ENCODE results near the gene CALHM3. TPM values are rescaled to one million over a fixed set of nuclear protein-coding genes. Genes with fewer than 3 reads are reported as not detected.

Gene CALHM3
- polyA plus RNA-seq, 3 donors, result 0.04 to 0.62 TPM; not detected in 1

DNA sequence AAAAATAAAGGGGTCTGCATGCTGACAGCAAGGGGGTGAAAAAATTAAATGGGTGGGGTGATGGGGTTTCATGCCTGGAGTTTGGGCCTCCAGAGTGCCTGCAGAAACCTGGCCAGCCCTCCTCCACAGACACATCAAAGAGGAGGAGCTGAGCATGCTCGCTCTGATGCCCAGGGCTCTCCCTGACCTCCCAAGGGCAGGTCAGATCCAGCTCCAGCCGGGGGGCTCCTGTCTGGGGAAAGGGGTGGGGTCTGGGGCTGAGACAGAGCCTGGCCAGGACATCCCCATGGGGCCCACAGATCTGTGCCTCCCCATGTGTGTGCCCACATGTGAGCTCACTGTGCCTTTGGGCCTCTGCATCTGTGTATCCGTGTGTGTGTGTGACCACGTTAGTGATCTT, 19.4 kb downstream of the CALHM3 start:
- WGBS (ENCODE audit: insufficient coverage), result 92% methylated on average over 3 of the region's 4 CpGs
- no peaks in the 10 kb centered on the region for H3K27me3 ChIP-seq (ENCODE audit: control insufficient read depth in 2 of 2, insufficient read depth in 2 of 2, low read length in 2 of 2)
- H3K36me3 ChIP-seq (replicated peaks in 1 of 2; ENCODE audit: control insufficient read depth in 1 of 2, insufficient read depth in 2 of 2, low read length in 2 of 2), result no peaks in the 10 kb centered on the region
- peaks cover 0 to 3% (median 0%) of the 10 kb centered on the region in 3 donors for H3K27me3 Mint-ChIP-seq (ENCODE audit: low read depth in 3 of 3)
- no peak overlapping the region for H3K4me2 ChIP-seq (replicated peaks; ENCODE audit: extremely low read depth, low read length, poor library complexity, severe bottlenecking)
- DNase-seq, result no peak
- no peak overlapping the region for H2AFZ ChIP-seq (ENCODE audit: insufficient read depth, low read depth, low read length, poor library complexity, severe bottlenecking)
- peaks cover 10 to 20% of the 10 kb centered on the region in 2 donors for H3K4me1 ChIP-seq (ENCODE audit: control insufficient read depth in 1 of 2, insufficient read depth in 2 of 2, low read length in 2 of 2)
- H4K20me1 ChIP-seq (ENCODE audit: insufficient read depth, low read length), result no peaks in the 10 kb centered on the region
- H3K4me1 Mint-ChIP-seq, result peaks cover 14% of the 10 kb centered on the region
- intact Hi-C loops (cut with micrococcal nuclease), result no loop called here
- peaks cover 0 to 2% of the 10 kb centered on the region in 2 donors for H3K36me3 Mint-ChIP-seq
- H3K4me3 ChIP-seq (replicated peaks in 1 of 3; ENCODE audit: low read depth in 2 of 3, low read length in 3 of 3), result no peak overlapping the region
- no peaks in the 10 kb centered on the region for H3K79me2 ChIP-seq (ENCODE audit: insufficient read depth, low read length)
- H3K27ac ChIP-seq (ENCODE audit: low read depth in 1 of 2, low read length in 2 of 2), result no peak overlapping the region
- H3K4me3 Mint-ChIP-seq, result no peak overlapping the region
- peaks cover 0 to 2% (median 0%) of the 10 kb centered on the region in 7 donors for H3K9me3 Mint-ChIP-seq
- TF ChIP-seq, protein P1, sequence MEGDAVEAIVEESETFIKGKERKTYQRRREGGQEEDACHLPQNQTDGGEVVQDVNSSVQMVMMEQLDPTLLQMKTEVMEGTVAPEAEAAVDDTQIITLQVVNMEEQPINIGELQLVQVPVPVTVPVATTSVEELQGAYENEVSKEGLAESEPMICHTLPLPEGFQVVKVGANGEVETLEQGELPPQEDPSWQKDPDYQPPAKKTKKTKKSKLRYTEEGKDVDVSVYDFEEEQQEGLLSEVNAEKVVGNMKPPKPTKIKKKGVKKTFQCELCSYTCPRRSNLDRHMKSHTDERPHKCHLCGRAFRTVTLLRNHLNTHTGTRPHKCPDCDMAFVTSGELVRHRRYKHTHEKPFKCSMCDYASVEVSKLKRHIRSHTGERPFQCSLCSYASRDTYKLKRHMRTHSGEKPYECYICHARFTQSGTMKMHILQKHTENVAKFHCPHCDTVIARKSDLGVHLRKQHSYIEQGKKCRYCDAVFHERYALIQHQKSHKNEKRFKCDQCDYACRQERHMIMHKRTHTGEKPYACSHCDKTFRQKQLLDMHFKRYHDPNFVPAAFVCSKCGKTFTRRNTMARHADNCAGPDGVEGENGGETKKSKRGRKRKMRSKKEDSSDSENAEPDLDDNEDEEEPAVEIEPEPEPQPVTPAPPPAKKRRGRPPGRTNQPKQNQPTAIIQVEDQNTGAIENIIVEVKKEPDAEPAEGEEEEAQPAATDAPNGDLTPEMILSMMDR (IDR thresholded peaks at IDR 0.05), result no peak
- no peak overlapping the region for H3K27ac Mint-ChIP-seq
- H3K9me3 ChIP-seq (replicated peaks in 1 of 2; ENCODE audit: control insufficient read depth in 1 of 2, insufficient read depth in 1 of 2, low read length in 2 of 2), result no peaks in the 10 kb centered on the region
- no peak overlapping the region for H3K9ac ChIP-seq (ENCODE audit: insufficient read depth, low read length, poor library complexity, severe bottlenecking)

DNA sequence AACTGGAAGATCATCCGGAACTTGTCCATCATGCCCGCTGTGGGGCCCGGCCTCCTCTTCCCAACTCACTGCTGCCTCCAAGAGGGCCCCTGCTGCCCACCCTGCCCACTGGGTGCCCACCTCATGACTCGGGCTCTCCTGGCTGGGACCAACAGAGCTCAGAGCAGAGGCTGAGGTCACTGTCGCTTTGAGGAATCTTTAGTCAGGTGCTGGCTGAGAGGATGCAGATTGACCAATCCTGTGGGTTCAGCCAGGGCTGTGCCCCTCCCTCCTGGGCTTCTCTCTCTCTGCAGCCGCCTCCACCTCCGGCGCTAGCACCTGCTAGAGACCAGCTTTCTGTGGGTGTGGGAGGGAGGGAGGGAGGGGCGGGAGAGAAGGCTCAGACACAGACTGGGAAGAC, 20.3 kb downstream of the CALHM3 start, which contains the start of gene CALHM1:
Gene CALHM1, minus strand, starts transcription at position 181 of the 400 bp plus-strand sequence. Its CDS starts 149 bp downstream, at position 32.
- no peaks in the 10 kb centered on the region for H3K27me3 ChIP-seq (ENCODE audit: control insufficient read depth in 2 of 2, insufficient read depth in 2 of 2, low read length in 2 of 2)
- TF ChIP-seq, protein P1 (IDR thresholded peaks at IDR 0.05), result no peak
- Mint-ChIP-seq H3K9me3 (no peaks in the 10 kb centered on the region), H3K27me3 (ENCODE audit: low read depth in 3 of 3) (peaks cover 0 to 5% (median 0%) of the 10 kb centered on the region in 3 donors), H3K36me3 (no peaks in the 10 kb centered on the region), H3K4me3 (no peak within 1 kb of the TSS), H3K27ac (peak within 1 kb of the TSS in 2 of 7 donors; percentile 18 to 75), H3K4me1 (peaks cover 15% of the 10 kb centered on the region)
- H3K4me2 ChIP-seq (replicated peaks; ENCODE audit: extremely low read depth, low read length, poor library complexity, severe bottlenecking), result peak within 1 kb of the TSS; percentile 1
- H3K4me3 ChIP-seq (replicated peaks in 1 of 3; ENCODE audit: low read depth in 2 of 3, low read length in 3 of 3), result no peak within 1 kb of the TSS
- DNase-seq, result peak in 1 of 3 donors; percentile 29
- H3K4me1 ChIP-seq (ENCODE audit: control insufficient read depth in 1 of 2, insufficient read depth in 2 of 2, low read length in 2 of 2), result peaks cover 15 to 24% of the 10 kb centered on the region in 2 donors
- no peaks in the 10 kb centered on the region for H3K79me2 ChIP-seq (ENCODE audit: insufficient read depth, low read length)
- 49% methylated on average over 7 of the region's 9 CpGs for WGBS (ENCODE audit: insufficient coverage)
- H3K9ac ChIP-seq (ENCODE audit: insufficient read depth, low read length, poor library complexity, severe bottlenecking), result no peak within 1 kb of the TSS
- no peaks in the 10 kb centered on the region for H4K20me1 ChIP-seq (ENCODE audit: insufficient read depth, low read length)
- H3K36me3 ChIP-seq (replicated peaks in 1 of 2; ENCODE audit: control insufficient read depth in 1 of 2, insufficient read depth in 2 of 2, low read length in 2 of 2), result no peaks in the 10 kb centered on the region
- no peak within 1 kb of the TSS for H2AFZ ChIP-seq (ENCODE audit: insufficient read depth, low read depth, low read length, poor library complexity, severe bottlenecking)
- H3K9me3 ChIP-seq (replicated peaks in 1 of 2; ENCODE audit: control insufficient read depth in 1 of 2, insufficient read depth in 1 of 2, low read length in 2 of 2), result no peaks in the 10 kb centered on the region
- H3K27ac ChIP-seq (ENCODE audit: low read depth in 1 of 2, low read length in 2 of 2), result no peak within 1 kb of the TSS
- intact Hi-C loops (cut with micrococcal nuclease), result no loop called here

Measured in CD14-positive monocyte (primary cell).